ENCODE results near the gene KRT39.

- TF ChIP-seq POLR2A (IDR thresholded peaks at IDR 0.05): no peak
- no peak for TF ChIP-seq POLR2AphosphoS5 (IDR thresholded peaks at IDR 0.05)
- TF ChIP-seq CTCF (IDR thresholded peaks at IDR 0.05): no peak
Observed at GRCh38 chr17:40996829-40997228, 30.1 kb upstream of the KRT39 start.
